Tibial artery (tissue), 4 donors: ENCODE data around the gene IFT74.

Experiments used
- DNase-seq, 2 donors: peaks; one replicate each; pipeline ENCODE4 v3.0.0-alpha.2; 2019
- H3K27ac ChIP-seq, 2 donors: fragments of 200-600 bp; sonication (generic) in 1 of 2; 1 replicate in 1 of 2; 2 replicates in 1 of 2; pipeline ENCODE4 v1.5.1; 2018 to 2019; ENCODE audit warnings: mild to moderate bottlenecking in 1 of 2
- H3K27me3 ChIP-seq, 2 donors: fragments of 200-600 bp; sonication (generic) in 1 of 2; one replicate each; pipeline versions ENCODE4 v1.5.1 to v1.6.0; 2016 to 2019
- H3K36me3 ChIP-seq, 3 donors: fragments of 200-600 bp; sonication (generic) in 2 of 3; one replicate each; pipeline ENCODE4 v1.5.1; 2016 to 2019; ENCODE audit warnings: mild to moderate bottlenecking in 2 of 3
- H3K4me1 ChIP-seq, 4 donors: fragments of 200-600 bp; sonication (generic) in 2 of 4; 1 replicate in 3 of 4; 2 replicates in 1 of 4; pipeline ENCODE4 v1.5.1; 2016 to 2019
- H3K4me3 ChIP-seq, 2 donors: fragments of 200-600 bp; sonication (generic) in 1 of 2; 1 replicate in 1 of 2; 2 replicates in 1 of 2; pipeline ENCODE4 v1.5.1; 2018 to 2019; ENCODE audit warnings: mild to moderate bottlenecking in 2 of 2
- H3K9me3 ChIP-seq, 3 donors: fragments of 200-600 bp; sonication (generic) in 1 of 3; one replicate each; pipeline ENCODE4 v1.5.1; 2016 to 2019
- CTCF ChIP-seq, 2 experiments: fragments of 200-600 bp in 1 of 2; fragments of 450-650 bp in 1 of 2; IDR thresholded peaks; one replicate each; pipeline ENCODE4 v1.5.1; 2017 to 2019; ENCODE audit warnings: antibody characterized with exemption in 2 of 2, mild to moderate bottlenecking in 1 of 2, moderate library complexity in 1 of 2
- intact Hi-C: fragments of 100-400 bp; cut with DNase I; formaldehyde crosslinking; loops from one replicate; pipeline ENCODE4 v1.15.0; 2023; ENCODE audit warnings: low total_unique reads

Gene IFT74

GRCh38 chr9:27037499-27037898, 81.3 kb downstream of the IFT74 start:
- Histone ChIP-seq H3K27ac (no peak overlapping the region), H3K4me3 (no peak overlapping the region), H3K9me3 (no peaks in the 10 kb centered on the region), H3K4me1 (no peaks in the 10 kb centered on the region), H3K36me3 (peaks cover 0 to 20% (median 0%) of the 10 kb centered on the region in 3 donors), H3K27me3 (no peaks in the 10 kb centered on the region)
- DNase-seq: no peak
- TF ChIP-seq CTCF (IDR thresholded peaks at IDR 0.05): no peak
- intact Hi-C loops: loop anchor here (5.0 kb wide), 1 partner anchor 240 kb away; no protein-coding TSS in a partner anchor

- intact Hi-C loops: no loop called here
Observed at GRCh38 chr9:27041746-27042145, 85.5 kb downstream of the IFT74 start.

GRCh38 chr9:27042476-27042875, 86.3 kb downstream of the IFT74 start:
- intact Hi-C loops: no loop called here
- Histone ChIP-seq H3K4me1 (no peaks in the 10 kb centered on the region), H3K9me3 (no peaks in the 10 kb centered on the region), H3K27ac (no peak overlapping the region), H3K4me3 (no peak overlapping the region), H3K27me3 (no peaks in the 10 kb centered on the region), H3K36me3 (peaks cover 0 to 20% (median 0%) of the 10 kb centered on the region in 3 donors)
- DNase-seq: no peak
- no peak for TF ChIP-seq CTCF (IDR thresholded peaks at IDR 0.05)

More at GRCh38 chr9:27041746-27042145, 85.5 kb downstream of the IFT74 start:
- Histone ChIP-seq H3K4me3 (no peak overlapping the region), H3K27me3 (no peaks in the 10 kb centered on the region), H3K4me1 (no peaks in the 10 kb centered on the region), H3K36me3 (peaks cover 0 to 22% (median 0%) of the 10 kb centered on the region in 3 donors), H3K9me3 (no peaks in the 10 kb centered on the region), H3K27ac (no peak overlapping the region)
- no peak for DNase-seq
- no peak for TF ChIP-seq CTCF (IDR thresholded peaks at IDR 0.05)

- H3K27ac ChIP-seq: no peak overlapping the region
- H3K4me1 ChIP-seq: no peaks in the 10 kb centered on the region
- H3K9me3 ChIP-seq: no peaks in the 10 kb centered on the region
- H3K27me3 ChIP-seq: no peaks in the 10 kb centered on the region
- intact Hi-C loops: no loop called here
- TF ChIP-seq CTCF (IDR thresholded peaks at IDR 0.05): no peak
- no peak for DNase-seq
- no peak overlapping the region for H3K4me3 ChIP-seq
- peaks cover 0 to 15% (median 0%) of the 10 kb centered on the region in 3 donors for H3K36me3 ChIP-seq
Observed at GRCh38 chr9:27043176-27043575, 87.0 kb downstream of the IFT74 start.

- no peak for DNase-seq
- intact Hi-C loops: no loop called here
- no peak overlapping the region for H3K4me3 ChIP-seq
- H3K4me1 ChIP-seq: no peaks in the 10 kb centered on the region
- no peaks in the 10 kb centered on the region for H3K9me3 ChIP-seq
- no peak for TF ChIP-seq CTCF (IDR thresholded peaks at IDR 0.05)
- H3K36me3 ChIP-seq: peaks cover 0 to 21% (median 0%) of the 10 kb centered on the region in 3 donors
- H3K27ac ChIP-seq: no peak overlapping the region
- H3K27me3 ChIP-seq: no peaks in the 10 kb centered on the region
Observed at GRCh38 chr9:27047136-27047535, 90.9 kb downstream of the IFT74 start.
